Loucy (cell line): ENCODE data around the gene SCMH1.

Source experiments
- H2AFZ ChIP-seq: fragments of 200-600 bp; sonication (generic); 2 replicates; pipeline ENCODE4 v1.6.0; 2016; ENCODE audit warnings: antibody characterized with exemption, mild to moderate bottlenecking, low read length, moderate library complexity
- H3F3A ChIP-seq: fragments of 200-600 bp; 2 replicates; pipeline ENCODE4 v1.6.0; 2016; ENCODE audit warnings: antibody characterized with exemption, low read depth, mild to moderate bottlenecking
- H3K27me3 ChIP-seq: fragments of 200-600 bp; sonication (generic); 2 replicates; pipeline ENCODE4 v1.6.1; 2014; ENCODE audit warnings: low read length, mild to moderate bottlenecking; ENCODE audit not compliant: insufficient read depth, poor library complexity, severe bottlenecking
- H3K36me3 ChIP-seq: fragments of 200-600 bp; sonication (generic); 2 replicates; pipeline ENCODE4 v1.6.1; 2016; ENCODE audit warnings: low read length; ENCODE audit not compliant: insufficient read depth
- H3K4me1 ChIP-seq: fragments of 200-600 bp; sonication (generic); 2 replicates; pipeline ENCODE4 v1.5.1; 2014; ENCODE audit warnings: low read length, mild to moderate bottlenecking; ENCODE audit not compliant: insufficient read depth, poor library complexity, severe bottlenecking
- H3K4me2 ChIP-seq: fragments of 200-600 bp; sonication (generic); 2 replicates; pipeline ENCODE4 v1.6.0; 2014; ENCODE audit warnings: antibody characterized with exemption, low read length, low read depth, mild to moderate bottlenecking; ENCODE audit not compliant: poor library complexity, severe bottlenecking
- H3K4me3 ChIP-seq: fragments of 200-600 bp; sonication (generic); 2 replicates; pipeline ENCODE4 v1.5.1; 2014; ENCODE audit warnings: low read length, mild to moderate bottlenecking, mixed read lengths; ENCODE audit not compliant: poor library complexity, severe bottlenecking
- H3K79me2 ChIP-seq: fragments of 200-600 bp; sonication (generic); 2 replicates; pipeline ENCODE4 v1.6.1; 2014; ENCODE audit warnings: low read length; ENCODE audit not compliant: insufficient read depth
- H3K9ac ChIP-seq: fragments of 200-600 bp; sonication (generic); 2 replicates; pipeline ENCODE4 v1.6.0; 2014; ENCODE audit warnings: mild to moderate bottlenecking, low read depth, low read length, moderate library complexity; ENCODE audit not compliant: poor library complexity, severe bottlenecking
- H3K9me2 ChIP-seq: fragments of 200-600 bp; sonication (generic); replicated peaks from 2 replicates; pipeline ENCODE4 v1.6.1; 2016; ENCODE audit warnings: low read depth, low read length, mixed read lengths
- H3K9me3 ChIP-seq: fragments of 200-600 bp; sonication (generic); 2 replicates; pipeline ENCODE4 v1.6.1; 2014; ENCODE audit warnings: mild to moderate bottlenecking, antibody characterized with exemption, low read length, low read depth; ENCODE audit not compliant: insufficient read depth
- H4K20me1 ChIP-seq: fragments of 200-600 bp; sonication (generic); 2 replicates; pipeline ENCODE4 v1.6.0; 2014; ENCODE audit warnings: antibody characterized with exemption, low read length, mild to moderate bottlenecking; ENCODE audit not compliant: insufficient read depth, poor library complexity, severe bottlenecking
- CTCF ChIP-seq: fragments of 200-600 bp; sonication (generic); conservative IDR thresholded peaks from 2 replicates; pipeline ENCODE4 v1.5.1; 2014; ENCODE audit warnings: mild to moderate bottlenecking, antibody characterized with exemption, low read length
- EZH2phosphoT487 ChIP-seq: fragments of 200-600 bp; IDR thresholded peaks from 2 replicates; pipeline ENCODE4 v1.6.1; 2018; ENCODE audit warnings: antibody characterized with exemption, mild to moderate bottlenecking, moderate library complexity, borderline replicate concordance

The SCMH1 gene

GRCh38 chr1:41044187-41044586, 197.9 kb downstream of the SCMH1 start:
- Histone ChIP-seq H3K79me2 (no peaks in the 10 kb centered on the region), H3K27me3 (no peaks in the 10 kb centered on the region), H3K4me3 (no peak overlapping the region), H3K4me1 (peaks cover 7% of the 10 kb centered on the region), H3K36me3 (peaks cover 76% of the 10 kb centered on the region), H3F3A (no peaks in the 10 kb centered on the region), H2AFZ (no peak overlapping the region), H3K9me3 (no peaks in the 10 kb centered on the region), H3K9me2 (no peaks in the 10 kb centered on the region), H3K4me2 (no peak overlapping the region), H3K9ac (peak overlapping the region; percentile 10), H4K20me1 (no peaks in the 10 kb centered on the region)
- TF ChIP-seq EZH2phosphoT487 (no peak), CTCF (no peak)

- Histone ChIP-seq H3K9ac (no peak overlapping the region), H3K9me2 (no peaks in the 10 kb centered on the region), H3K9me3 (no peaks in the 10 kb centered on the region), H4K20me1 (no peaks in the 10 kb centered on the region), H3F3A (no peaks in the 10 kb centered on the region), H3K4me1 (peaks cover 7% of the 10 kb centered on the region), H3K4me2 (no peak overlapping the region), H3K4me3 (no peak overlapping the region), H3K27me3 (no peaks in the 10 kb centered on the region), H2AFZ (no peak overlapping the region), H3K79me2 (no peaks in the 10 kb centered on the region), H3K36me3 (peaks cover 82% of the 10 kb centered on the region)
- no peak for TF ChIP-seq CTCF
- TF ChIP-seq EZH2phosphoT487, result no peak
Measured at GRCh38 chr1:41041614-41042270, 200.4 kb downstream of the SCMH1 start.

GRCh38 chr1:41038110-41038509, 204.0 kb downstream of the SCMH1 start:
- Histone ChIP-seq H3K9me2 (no peaks in the 10 kb centered on the region), H3K9me3 (no peaks in the 10 kb centered on the region), H2AFZ (no peak overlapping the region), H3K36me3 (peaks cover 85% of the 10 kb centered on the region; the same call in 1 of the 2 replicates), H3K79me2 (no peaks in the 10 kb centered on the region), H4K20me1 (no peaks in the 10 kb centered on the region), H3K9ac (no peak overlapping the region), H3F3A (no peaks in the 10 kb centered on the region), H3K4me1 (no peaks in the 10 kb centered on the region), H3K4me3 (no peak overlapping the region), H3K4me2 (no peak overlapping the region), H3K27me3 (no peaks in the 10 kb centered on the region)
- TF ChIP-seq CTCF (no peak), EZH2phosphoT487 (no peak)
